Transverse colon (tissue), 4 donors: ENCODE data around the gene CTXN3.

Source experiments
- POLR2AphosphoS5 ChIP-seq, 3 donors: sonication (generic); formaldehyde crosslinking; IDR thresholded peaks; one replicate each; pipeline ENCODE4 v1.6.1; 2016; ENCODE audit warnings: antibody characterized with exemption in 3 of 3
- TF ChIP-seq, protein P1 (sequence below), 5 experiments: fragments of 200-600 bp in 3 of 5; fragments of 450-650 bp in 2 of 5; sonication (generic) in 3 of 5; IDR thresholded peaks; 1 replicate in 2 of 5; 2 replicates in 3 of 5; pipeline ENCODE4 v1.5.1; 2016 to 2017; ENCODE audit warnings: antibody characterized with exemption in 5 of 5, inconsistent platforms in 3 of 5, mild to moderate bottlenecking in 2 of 5, moderate library complexity in 1 of 5

DNA sequence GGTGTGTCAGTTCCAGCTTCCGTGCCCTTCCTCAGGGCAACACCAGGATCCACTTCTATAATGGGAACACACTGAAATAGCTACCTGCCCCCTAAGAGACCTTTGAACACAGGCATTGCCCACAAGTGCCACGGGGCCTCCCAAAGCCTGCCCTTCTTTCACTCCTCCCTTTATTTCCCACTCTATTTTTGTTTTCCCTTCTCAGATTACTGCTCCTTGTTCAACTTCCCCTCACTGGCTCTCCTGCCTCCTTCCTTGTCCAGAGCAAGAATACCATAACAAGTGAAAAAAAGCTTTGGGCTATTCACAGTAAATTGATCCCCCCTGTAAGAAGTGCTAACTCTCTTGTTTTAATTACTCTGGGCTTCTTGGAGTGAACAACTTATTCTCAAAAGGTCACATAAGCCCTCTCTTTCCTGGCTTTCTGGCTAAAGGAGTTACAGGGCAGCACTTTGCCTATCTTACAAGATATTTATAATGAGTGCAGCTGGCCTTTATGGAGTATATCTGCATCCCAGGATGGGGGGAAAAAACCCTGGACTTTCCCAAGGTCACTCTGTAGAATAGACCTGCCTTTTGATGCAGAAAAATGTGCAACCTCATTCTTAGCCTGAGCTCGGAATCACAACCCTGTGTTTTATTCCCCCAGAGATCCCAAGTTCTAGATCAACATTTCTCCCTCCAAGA lies 11.3 kb downstream of the CTXN3 start:
- TF ChIP-seq, protein P1, sequence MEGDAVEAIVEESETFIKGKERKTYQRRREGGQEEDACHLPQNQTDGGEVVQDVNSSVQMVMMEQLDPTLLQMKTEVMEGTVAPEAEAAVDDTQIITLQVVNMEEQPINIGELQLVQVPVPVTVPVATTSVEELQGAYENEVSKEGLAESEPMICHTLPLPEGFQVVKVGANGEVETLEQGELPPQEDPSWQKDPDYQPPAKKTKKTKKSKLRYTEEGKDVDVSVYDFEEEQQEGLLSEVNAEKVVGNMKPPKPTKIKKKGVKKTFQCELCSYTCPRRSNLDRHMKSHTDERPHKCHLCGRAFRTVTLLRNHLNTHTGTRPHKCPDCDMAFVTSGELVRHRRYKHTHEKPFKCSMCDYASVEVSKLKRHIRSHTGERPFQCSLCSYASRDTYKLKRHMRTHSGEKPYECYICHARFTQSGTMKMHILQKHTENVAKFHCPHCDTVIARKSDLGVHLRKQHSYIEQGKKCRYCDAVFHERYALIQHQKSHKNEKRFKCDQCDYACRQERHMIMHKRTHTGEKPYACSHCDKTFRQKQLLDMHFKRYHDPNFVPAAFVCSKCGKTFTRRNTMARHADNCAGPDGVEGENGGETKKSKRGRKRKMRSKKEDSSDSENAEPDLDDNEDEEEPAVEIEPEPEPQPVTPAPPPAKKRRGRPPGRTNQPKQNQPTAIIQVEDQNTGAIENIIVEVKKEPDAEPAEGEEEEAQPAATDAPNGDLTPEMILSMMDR (IDR thresholded peaks at IDR 0.05), result no peak
- TF ChIP-seq POLR2AphosphoS5 (IDR thresholded peaks at IDR 0.05), result no peak
